ENCODE results near the gene LAGE3. TPM values are rescaled to one million over a fixed set of nuclear protein-coding genes. Genes with fewer than 3 reads are reported as not detected.

Gene LAGE3
- total RNA-seq, 1 donor from 2014 or later: 8.8 TPM

- no peak overlapping the region for H3K27ac Mint-ChIP-seq (ENCODE audit: unreplicated experiment)
- no peak for DNase-seq
- H3K36me3 Mint-ChIP-seq (ENCODE audit: unreplicated experiment): no peaks in the 10 kb centered on the region
- no peaks in the 10 kb centered on the region for H3K4me1 Mint-ChIP-seq (ENCODE audit: low read depth, unreplicated experiment)
- TF ChIP-seq CTCF (IDR thresholded peaks at IDR 0.05; ENCODE audit: partially characterized antibody, unreplicated experiment): no peak
- H3K9me3 Mint-ChIP-seq (ENCODE audit: unreplicated experiment): no peaks in the 10 kb centered on the region
- no peak overlapping the region for H3K4me3 Mint-ChIP-seq (ENCODE audit: unreplicated experiment)
- peaks cover 4% of the 10 kb centered on the region for H3K27me3 Mint-ChIP-seq (ENCODE audit: unreplicated experiment)
Measured at GRCh38 chrX:154481911-154482601, 3.0 kb upstream of the LAGE3 start.

- H3K9me3 Mint-ChIP-seq (ENCODE audit: unreplicated experiment): peaks cover 2% of the 10 kb centered on the region
- no peaks in the 10 kb centered on the region for H3K4me1 Mint-ChIP-seq (ENCODE audit: low read depth, unreplicated experiment)
- no peak for DNase-seq
- H3K36me3 Mint-ChIP-seq (ENCODE audit: unreplicated experiment): no peaks in the 10 kb centered on the region
- H3K27me3 Mint-ChIP-seq (ENCODE audit: unreplicated experiment): peaks cover 4% of the 10 kb centered on the region
- no peak overlapping the region for H3K4me3 Mint-ChIP-seq (ENCODE audit: unreplicated experiment)
- no peak overlapping the region for H3K27ac Mint-ChIP-seq (ENCODE audit: unreplicated experiment)
- no peak for TF ChIP-seq CTCF (IDR thresholded peaks at IDR 0.05; ENCODE audit: partially characterized antibody, unreplicated experiment)
Measured at GRCh38 chrX:154481195-154481594, 2.1 kb upstream of the LAGE3 start.

- H3K9me3 Mint-ChIP-seq (ENCODE audit: unreplicated experiment): peaks cover 2% of the 10 kb centered on the region
- peaks cover 4% of the 10 kb centered on the region for H3K27me3 Mint-ChIP-seq (ENCODE audit: unreplicated experiment)
- no peaks in the 10 kb centered on the region for H3K36me3 Mint-ChIP-seq (ENCODE audit: unreplicated experiment)
- peak overlapping the region; percentile 86 for H3K4me3 Mint-ChIP-seq (ENCODE audit: unreplicated experiment)
- peak overlapping the region; percentile 79 for H3K27ac Mint-ChIP-seq (ENCODE audit: unreplicated experiment)
- no peak for DNase-seq
- no peak for TF ChIP-seq CTCF (IDR thresholded peaks at IDR 0.05; ENCODE audit: partially characterized antibody, unreplicated experiment)
- H3K4me1 Mint-ChIP-seq (ENCODE audit: low read depth, unreplicated experiment): peaks cover 3% of the 10 kb centered on the region
Measured at GRCh38 chrX:154477891-154478477, 1.1 kb downstream of the LAGE3 start.

GRCh38 chrX:154476821-154477220 is 2.3 kb downstream of the LAGE3 start:
- H3K4me1 Mint-ChIP-seq (ENCODE audit: low read depth, unreplicated experiment): peaks cover 3% of the 10 kb centered on the region

More at GRCh38 chrX:154476821-154477220, 2.3 kb downstream of the LAGE3 start:
- Mint-ChIP-seq H3K27ac (ENCODE audit: unreplicated experiment) (no peak overlapping the region), H3K4me3 (ENCODE audit: unreplicated experiment) (peak overlapping the region; percentile 42), H3K9me3 (ENCODE audit: unreplicated experiment) (peaks cover 4% of the 10 kb centered on the region), H3K27me3 (ENCODE audit: unreplicated experiment) (peaks cover 4% of the 10 kb centered on the region), H3K36me3 (ENCODE audit: unreplicated experiment) (no peaks in the 10 kb centered on the region)
- TF ChIP-seq CTCF (IDR thresholded peaks at IDR 0.05; ENCODE audit: partially characterized antibody, unreplicated experiment): no peak
- DNase-seq: no peak

All from glutamatergic neuron (in vitro differentiated cells).